Prostate gland (tissue), 2 donors: Measurements from ENCODE around the gene HNRNPA1L2.

Source experiments
- POLR2A ChIP-seq: fragments of 450-650 bp; IDR thresholded peaks from one replicate; pipeline ENCODE4 v1.6.1; 2016; ENCODE audit warnings: antibody characterized with exemption, mild to moderate bottlenecking
- POLR2AphosphoS5 ChIP-seq: sonication (generic); formaldehyde crosslinking; IDR thresholded peaks from one replicate; pipeline ENCODE4 v1.6.1; 2017; ENCODE audit warnings: antibody characterized with exemption
- TF ChIP-seq, protein P1 (sequence below), 4 experiments: fragments of 200-600 bp in 2 of 4; fragments of 450-650 bp in 2 of 4; sonication (generic) in 2 of 4; IDR thresholded peaks; 1 replicate in 3 of 4; 2 replicates in 1 of 4; pipeline ENCODE4 v1.5.1; 2016 to 2019; ENCODE audit warnings: antibody characterized with exemption in 4 of 4, mild to moderate bottlenecking in 2 of 4, moderate library complexity in 2 of 4

DNA sequence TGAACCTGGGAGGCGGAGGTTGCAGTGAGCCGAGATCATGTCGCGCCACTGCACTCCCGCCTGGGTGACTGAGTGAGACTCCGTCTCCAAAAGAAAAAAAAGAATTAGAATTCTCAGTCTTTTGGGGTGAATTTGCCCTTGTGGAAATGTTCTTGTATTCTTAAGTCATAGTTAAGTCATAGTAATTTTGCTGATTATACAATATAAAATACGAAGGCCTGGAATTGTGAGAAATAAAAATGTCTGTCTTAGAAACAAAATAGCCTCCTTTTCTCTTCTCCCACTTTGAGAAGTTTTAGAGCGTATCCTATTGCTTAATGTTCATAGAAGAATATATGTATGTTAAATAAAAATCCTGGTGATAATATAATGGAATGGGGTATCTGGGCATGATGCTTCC, 28.5 kb downstream of the HNRNPA1L2 start:
- TF ChIP-seq, protein P1, sequence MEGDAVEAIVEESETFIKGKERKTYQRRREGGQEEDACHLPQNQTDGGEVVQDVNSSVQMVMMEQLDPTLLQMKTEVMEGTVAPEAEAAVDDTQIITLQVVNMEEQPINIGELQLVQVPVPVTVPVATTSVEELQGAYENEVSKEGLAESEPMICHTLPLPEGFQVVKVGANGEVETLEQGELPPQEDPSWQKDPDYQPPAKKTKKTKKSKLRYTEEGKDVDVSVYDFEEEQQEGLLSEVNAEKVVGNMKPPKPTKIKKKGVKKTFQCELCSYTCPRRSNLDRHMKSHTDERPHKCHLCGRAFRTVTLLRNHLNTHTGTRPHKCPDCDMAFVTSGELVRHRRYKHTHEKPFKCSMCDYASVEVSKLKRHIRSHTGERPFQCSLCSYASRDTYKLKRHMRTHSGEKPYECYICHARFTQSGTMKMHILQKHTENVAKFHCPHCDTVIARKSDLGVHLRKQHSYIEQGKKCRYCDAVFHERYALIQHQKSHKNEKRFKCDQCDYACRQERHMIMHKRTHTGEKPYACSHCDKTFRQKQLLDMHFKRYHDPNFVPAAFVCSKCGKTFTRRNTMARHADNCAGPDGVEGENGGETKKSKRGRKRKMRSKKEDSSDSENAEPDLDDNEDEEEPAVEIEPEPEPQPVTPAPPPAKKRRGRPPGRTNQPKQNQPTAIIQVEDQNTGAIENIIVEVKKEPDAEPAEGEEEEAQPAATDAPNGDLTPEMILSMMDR (IDR thresholded peaks at IDR 0.05) = no peak
- TF ChIP-seq POLR2A = no peak
- no peak for TF ChIP-seq POLR2AphosphoS5
